Thyroid gland (tissue), 4 donors: ENCODE measurements around the gene HOXA5. TPM values are rescaled to one million over a fixed set of nuclear protein-coding genes. Genes with fewer than 3 reads are reported as not detected.

ENCODE experiments used
- DNase-seq, 2 donors: peaks; one replicate each; pipeline ENCODE4 v3.0.0-alpha.2; 2019
- H3K27ac ChIP-seq, 3 donors: fragments of 200-600 bp; sonication (generic); 1 replicate in 2 of 3; 2 replicates in 1 of 3; pipeline ENCODE4 v1.5.1; 2016 to 2019; ENCODE audit warnings: mild to moderate bottlenecking in 1 of 3, moderate library complexity in 1 of 3
- H3K27me3 ChIP-seq: fragments of 200-600 bp; sonication (generic); one replicate; pipeline ENCODE4 v1.5.1; 2019
- H3K36me3 ChIP-seq, 2 donors: fragments of 200-600 bp; sonication (generic); one replicate each; pipeline ENCODE4 v1.5.1; 2016 to 2019
- H3K4me1 ChIP-seq, 2 donors: fragments of 200-600 bp; sonication (generic); one replicate each; pipeline ENCODE4 v1.5.1; 2017 to 2019
- H3K4me3 ChIP-seq, 3 donors: fragments of 200-600 bp; sonication (generic); replicated peaks in 1 of 3; 1 replicate in 2 of 3; 2 replicates in 1 of 3; pipeline ENCODE4 v1.5.1; 2016; ENCODE audit warnings: mild to moderate bottlenecking in 1 of 3
- H3K9me3 ChIP-seq: fragments of 200-600 bp; sonication (generic); one replicate; pipeline ENCODE4 v1.5.1; 2017
- CTCF ChIP-seq, 6 experiments: fragments of 200-600 bp in 3 of 6; fragments of 450-650 bp in 3 of 6; sonication (generic) in 3 of 6; IDR thresholded peaks; one replicate each; pipeline ENCODE4 v1.5.1; 2016 to 2019; ENCODE audit warnings: antibody characterized with exemption in 6 of 6, mild to moderate bottlenecking in 2 of 6, inconsistent platforms in 1 of 6, moderate library complexity in 1 of 6
- POLR2A ChIP-seq, 2 donors: fragments of 450-650 bp; IDR thresholded peaks; one replicate each; pipeline ENCODE4 v1.6.1; 2017; ENCODE audit warnings: antibody characterized with exemption in 2 of 2, mild to moderate bottlenecking in 2 of 2, moderate library complexity in 1 of 2
- WGBS, 2 donors: methylation state at CpG; one replicate each; pipeline ENCODE4 v1.1.5; 2017; 5-methylcytosine and 5-hydroxymethylcytosine counted together
- intact Hi-C: fragments of 100-400 bp; cut with DNase I; formaldehyde crosslinking; loops from one replicate; pipeline ENCODE4 v1.15.1; 2023
- total RNA-seq, 4 donors: library from RNA; depleted of rRNA; stranded (reverse); fragments of >200 nt; gene quantifications; one replicate each; pipeline ENCODE4 v1.2.3, GENCODE V29; 2016

Gene HOXA5
- total RNA-seq, 4 donors from 2014 or later, result 2.0 to 4.4 (median 3.3) TPM

GRCh38 chr7:27186668-27187474, 43.4 kb upstream of the HOXA5 start:
- intact Hi-C loops, result no loop called here
- TF ChIP-seq POLR2A (IDR thresholded peaks at IDR 0.05), result no peak
- TF ChIP-seq CTCF (IDR thresholded peaks at IDR 0.05), result no peak

GRCh38 chr7:27185854-27186667, 42.6 kb upstream of the HOXA5 start:
- Histone ChIP-seq H3K36me3 (no peaks in the 10 kb centered on the region), H3K4me3 (no peak overlapping the region), H3K27ac (no peak overlapping the region), H3K9me3 (no peaks in the 10 kb centered on the region), H3K4me1 (peaks cover 19 to 38% of the 10 kb centered on the region in 2 donors), H3K27me3 (peaks cover 89% of the 10 kb centered on the region)
- intact Hi-C loops, result no loop called here
- WGBS, 2 donors, result 7 to 9% methylated on average over 24 of the region's 24 CpGs
- TF ChIP-seq CTCF (IDR thresholded peaks at IDR 0.05) (no peak), POLR2A (IDR thresholded peaks at IDR 0.05) (no peak)
- no peak for DNase-seq

More at GRCh38 chr7:27186668-27187474, 43.4 kb upstream of the HOXA5 start:
- DNase-seq, result no peak
- no peak overlapping the region for H3K27ac ChIP-seq
- H3K27me3 ChIP-seq, result peaks cover 90% of the 10 kb centered on the region
- peaks cover 19 to 39% of the 10 kb centered on the region in 2 donors for H3K4me1 ChIP-seq
- H3K36me3 ChIP-seq, result no peaks in the 10 kb centered on the region
- no peak overlapping the region for H3K4me3 ChIP-seq
- no peaks in the 10 kb centered on the region for H3K9me3 ChIP-seq
- WGBS, 2 donors, result 18 to 28% methylated on average over 4 of the region's 4 CpGs

- intact Hi-C loops, result no loop called here
- TF ChIP-seq POLR2A (IDR thresholded peaks at IDR 0.05) (no peak), CTCF (IDR thresholded peaks at IDR 0.05) (no peak)
- H3K27ac ChIP-seq, result no peak within 1 kb of the TSS
- DNase-seq, result no peak
- H3K27me3 ChIP-seq, result peaks cover 92% of the 10 kb centered on the region
- peaks cover 19 to 38% of the 10 kb centered on the region in 2 donors for H3K4me1 ChIP-seq
- peak within 1 kb of the TSS in 1 of 3 donors; percentile 4 for H3K4me3 ChIP-seq
- WGBS, 2 donors, result 7 to 8% methylated on average over 40 to 43 of the region's 43 CpGs
- no peaks in the 10 kb centered on the region for H3K36me3 ChIP-seq
- H3K9me3 ChIP-seq, result no peaks in the 10 kb centered on the region
Observed at GRCh38 chr7:27185013-27185853, 41.8 kb upstream of the HOXA5 start, which contains the start of gene HOXA11. Gene HOXA11 (minus strand): TSS chr7:27185232. CDS start chr7:27185144, 88 bp downstream.

GRCh38 chr7:27184337-27185012, 41.0 kb upstream of the HOXA5 start:
- Histone ChIP-seq H3K27me3 (peaks cover 96% of the 10 kb centered on the region), H3K4me1 (peaks cover 23 to 43% of the 10 kb centered on the region in 2 donors)

More at GRCh38 chr7:27184337-27185012, 41.0 kb upstream of the HOXA5 start:
- Histone ChIP-seq H3K27ac (no peak overlapping the region), H3K4me3 (peak overlapping the region in 1 of 3 donors; percentile 4), H3K36me3 (no peaks in the 10 kb centered on the region), H3K9me3 (no peaks in the 10 kb centered on the region)
- no peak for DNase-seq
- TF ChIP-seq POLR2A (IDR thresholded peaks at IDR 0.05) (no peak), CTCF (IDR thresholded peaks at IDR 0.05) (no peak)
- intact Hi-C loops, result no loop called here
- WGBS, 2 donors, result 5 to 10% methylated on average over 30 to 34 of the region's 72 CpGs
